ENCODE measurements around the gene PLCB1. TPM values are rescaled to one million over a fixed set of nuclear protein-coding genes. Genes with fewer than 3 reads are reported as not detected.

Gene PLCB1
- total and polyA plus RNA-seq, 10 of the 15 experiments (the other 5 are each of a cell fraction or from before 2014, with no cell fraction given), result 0.05 to 5.3 (median 0.17) TPM; not detected in 1

GRCh38 chr20:8490076-8490830, 358.2 kb downstream of the PLCB1 start:
- BruUV-seq (replicated peaks), result no TSS peak
- Histone ChIP-seq H3K4me2 (ENCODE audit: control insufficient read depth, insufficient read depth) (no peak overlapping the region), H3K79me2 (ENCODE audit: control insufficient read depth, insufficient read depth, low read length) (no peaks in the 10 kb centered on the region), H3K9me3 (replicated peaks; ENCODE audit: control insufficient read depth, insufficient read depth, low read length) (no peaks in the 10 kb centered on the region; the same call in 2 of the 3 replicates), H3K9ac (ENCODE audit: control insufficient read depth, insufficient read depth, low read length) (no peak overlapping the region), H2AFZ (ENCODE audit: control insufficient read depth, low read depth, low read length) (no peak overlapping the region), H3K4me3 (no peak overlapping the region), H3K27ac (ENCODE audit: control insufficient read depth, insufficient read depth) (no peak overlapping the region), H3K4me1 (ENCODE audit: control insufficient read depth, insufficient read depth, low read length) (no peaks in the 10 kb centered on the region), H3K27me3 (replicated peaks in 1 of 2; ENCODE audit: control insufficient read depth in 2 of 2, insufficient read depth in 2 of 2, low read length in 1 of 2) (no peaks in the 10 kb centered on the region), H4K20me1 (ENCODE audit: control insufficient read depth, insufficient read depth) (no peaks in the 10 kb centered on the region), H3K36me3 (ENCODE audit: control insufficient read depth in 2 of 2, insufficient read depth in 2 of 2, low read length in 1 of 2) (no peaks in the 10 kb centered on the region)
- FAIRE-seq (no peak), ATAC-seq (no peak), DNase-seq (ENCODE audit: low read depth, low spot score) (no peak)
- TF ChIP-seq POLR2AphosphoS2 (IDR thresholded peaks at IDR 0.05; ENCODE audit: low read depth, low read length) (no peak), ATF2 (IDR thresholded peaks at IDR 0.05; ENCODE audit: low read length) (no peak), CREB1 (IDR thresholded peaks at IDR 0.05; ENCODE audit: low read depth) (no peak), RUNX3 (IDR thresholded peaks at IDR 0.05; ENCODE audit: low read length) (no peak), HDAC2 (IDR thresholded peaks at IDR 0.05) (no peak), CEBPZ (IDR thresholded peaks at IDR 0.05; ENCODE audit: low read depth, low read length) (no peak), MEF2A (IDR thresholded peaks at IDR 0.05; ENCODE audit: insufficient read depth, low read depth, low read length) (no peak), IKZF2 (IDR thresholded peaks at IDR 0.05) (no peak), HCFC1 (IDR thresholded peaks at IDR 0.05; ENCODE audit: low read length) (no peak), SUZ12 (IDR thresholded peaks at IDR 0.05; ENCODE audit: unreplicated experiment) (no peak), KLF5 (IDR thresholded peaks at IDR 0.05; ENCODE audit: partially characterized antibody) (no peak), ZNF384 (IDR thresholded peaks at IDR 0.05; ENCODE audit: borderline replicate concordance, low read depth, low read length) (no peak), POLR2A (IDR thresholded peaks at IDR 0.05; ENCODE audit: low read depth, low read length) (no peak), ATF3 (IDR thresholded peaks at IDR 0.05; ENCODE audit: borderline replicate concordance, extremely low read depth, low read depth, low read length) (no peak), SPI1 (IDR thresholded peaks at IDR 0.05; ENCODE audit: borderline replicate concordance, insufficient read depth, low read depth, low read length) (no peak), PML (IDR thresholded peaks at IDR 0.05; ENCODE audit: low read length) (no peak), ZNF274 (IDR thresholded peaks at IDR 0.05; ENCODE audit: insufficient read depth, insufficient read length) (no peak), TARDBP (IDR thresholded peaks at IDR 0.05; ENCODE audit: borderline replicate concordance) (no peak), ZBED1 (IDR thresholded peaks at IDR 0.05; ENCODE audit: borderline replicate concordance) (no peak)
- 26% methylated on average over 3 of the region's 3 CpGs for WGBS (ENCODE audit: insufficient coverage, insufficient replicate concordance, low lambda C conversion rate, missing lambda C conversion rate)
- intact Hi-C loops (cut with micrococcal nuclease; ENCODE audit: unreplicated experiment) (no loop called here), in situ Hi-C loops (cut with MboI) (no loop called here)
- SMC1A ChIA-PET (ENCODE audit: uncharacterized antibody, unreplicated experiment), result no interaction called here
- CTCF ChIA-PET, result no interaction called here
- POLR2A ChIA-PET, result no interaction called here
- RAD21 ChIA-PET (ENCODE audit: unreplicated experiment), result no interaction called here
